IPS-18c (cell line): ENCODE measurements around the gene TMEM187.

Experiments
- H3K4me3 ChIP-seq: 2 replicates; pipeline ENCODE4 v1.7.0; 2013; ENCODE audit warnings: low read depth, mild to moderate bottlenecking, low read length, moderate library complexity; ENCODE audit not compliant: insufficient read depth
- H3K9me3 ChIP-seq: one replicate; pipeline ENCODE4 v1.6.1; 2013; ENCODE audit warnings: mild to moderate bottlenecking, low read length, moderate library complexity; ENCODE audit not compliant: control insufficient read depth, insufficient read depth

Gene TMEM187

DNA sequence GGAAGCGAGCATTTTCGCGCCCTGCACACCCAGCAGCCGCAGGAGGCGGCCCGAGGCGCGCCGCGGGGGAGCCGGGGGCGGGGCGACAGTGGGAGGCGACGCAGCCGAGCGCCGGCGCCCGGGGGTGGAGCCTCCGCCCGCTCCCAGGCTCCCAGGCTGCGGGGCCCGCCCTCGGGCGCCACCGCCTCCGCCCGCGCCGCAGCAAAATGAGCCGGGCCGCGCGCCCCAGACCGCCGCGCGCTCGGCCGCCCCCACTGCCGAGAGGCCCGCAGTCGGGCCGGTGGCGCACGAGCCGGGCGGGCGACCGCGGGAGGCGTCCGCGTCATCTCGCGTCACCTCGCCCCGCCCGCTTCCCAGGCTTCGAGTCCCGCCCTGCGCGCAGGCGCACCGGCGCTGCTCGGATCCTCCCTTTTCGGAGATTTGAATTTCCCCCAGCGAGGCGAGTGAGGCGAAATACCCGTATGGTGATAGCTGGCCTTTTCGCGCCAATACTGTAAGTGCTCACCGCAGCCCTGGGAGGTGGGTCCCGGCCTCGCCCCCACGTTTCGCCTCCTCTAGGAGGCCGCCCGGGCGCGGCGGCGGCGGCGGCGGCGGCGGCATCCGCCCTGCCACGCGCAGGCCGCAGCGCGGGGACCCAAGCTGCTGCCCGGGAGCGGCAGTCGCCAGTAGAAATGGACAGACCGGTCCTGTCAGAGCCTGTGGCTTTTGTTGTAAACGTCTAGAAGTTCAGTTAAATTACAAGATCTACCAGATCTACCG, at the start of gene TMEM187:
Gene TMEM187 (plus strand): TSS at position 387 of the 759 bp plus-strand sequence. CDS start 9,309 bp downstream, outside the sequence.
- Histone ChIP-seq H3K9me3 (no peaks in the 10 kb centered on the region), H3K4me3 (peak within 1 kb of the TSS; percentile 100)

- no peak overlapping the region for H3K4me3 ChIP-seq
Measured at GRCh38 chrX:153922932-153923857, 49.4 kb upstream of the TMEM187 start.

GRCh38 chrX:153924149-153924861, 48.2 kb upstream of the TMEM187 start:
- no peak overlapping the region for H3K4me3 ChIP-seq
- peaks cover 8% of the 10 kb centered on the region for H3K9me3 ChIP-seq

More at GRCh38 chrX:153922932-153923857, 49.4 kb upstream of the TMEM187 start:
- H3K9me3 ChIP-seq = peaks cover 10% of the 10 kb centered on the region

GRCh38 chrX:153925387-153925738, 47.2 kb upstream of the TMEM187 start:
- peak overlapping the region; percentile 49 for H3K4me3 ChIP-seq

GRCh38 chrX:153925739-153926551, 46.6 kb upstream of the TMEM187 start, which contains the start of gene ARHGAP4:
ARHGAP4 (minus strand) TSS chrX:153926264; CDS start chrX:153926202, 62 bp downstream.
- Histone ChIP-seq H3K4me3 (peak within 1 kb of the TSS; percentile 51), H3K9me3 (peaks cover 8% of the 10 kb centered on the region)

More at GRCh38 chrX:153925387-153925738, 47.2 kb upstream of the TMEM187 start:
- H3K9me3 ChIP-seq = peaks cover 8% of the 10 kb centered on the region

GRCh38 chrX:153926552-153926857, 46.0 kb upstream of the TMEM187 start:
- peak overlapping the region; percentile 51 for H3K4me3 ChIP-seq
- H3K9me3 ChIP-seq = peaks cover 7% of the 10 kb centered on the region

- H3K9me3 ChIP-seq = peaks cover 6% of the 10 kb centered on the region
Measured at GRCh38 chrX:153926858-153927671, 45.5 kb upstream of the TMEM187 start.

DNA sequence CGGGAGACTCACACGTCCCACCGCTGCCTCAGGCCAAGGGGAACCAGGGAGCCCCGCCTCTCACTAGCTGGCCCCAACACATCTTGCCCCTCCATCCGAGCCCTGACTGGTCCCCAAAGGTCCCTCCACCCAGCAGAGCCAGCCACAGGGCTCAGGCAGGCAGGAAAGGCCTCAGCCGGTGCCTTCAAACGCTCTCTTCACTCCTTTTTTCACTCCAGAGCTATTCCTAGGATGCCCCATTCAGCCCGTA, 45.0 kb upstream of the TMEM187 start:
- Histone ChIP-seq H3K9me3 (peaks cover 6% of the 10 kb centered on the region), H3K4me3 (peak overlapping the region; percentile 51)

More at GRCh38 chrX:153926858-153927671, 45.5 kb upstream of the TMEM187 start:
- H3K4me3 ChIP-seq = peak overlapping the region; percentile 51

GRCh38 chrX:153927922-153928760, 44.4 kb upstream of the TMEM187 start:
- Histone ChIP-seq H3K9me3 (peaks cover 8% of the 10 kb centered on the region), H3K4me3 (peak overlapping the region; percentile 51)

DNA sequence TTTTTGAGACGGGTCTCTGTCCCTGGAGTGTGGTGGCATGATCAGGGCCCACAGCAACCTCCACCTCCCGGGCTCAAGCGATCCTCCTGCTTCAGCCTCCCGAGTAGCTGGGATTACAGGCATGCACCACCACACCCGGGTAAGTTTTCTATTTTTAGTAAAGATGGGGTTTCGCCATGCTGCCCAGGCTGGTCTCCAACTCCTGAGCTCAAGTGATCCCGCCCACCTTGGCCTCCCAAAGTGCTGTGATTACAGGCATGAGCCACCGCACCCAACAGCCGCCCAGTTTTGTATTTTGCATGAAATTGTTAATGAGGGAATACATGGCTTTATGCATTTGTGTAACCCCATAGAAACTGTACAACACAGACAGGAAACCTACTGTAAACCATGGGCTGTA, 43.7 kb upstream of the TMEM187 start:
- Histone ChIP-seq H3K9me3 (peaks cover 6% of the 10 kb centered on the region), H3K4me3 (no peak overlapping the region)

- H3K4me3 ChIP-seq = no peak overlapping the region
Measured at GRCh38 chrX:153929576-153929975, 43.0 kb upstream of the TMEM187 start.

GRCh38 chrX:153930011-153930910, 42.3 kb upstream of the TMEM187 start:
- H3K4me3 ChIP-seq = no peak overlapping the region
- H3K9me3 ChIP-seq = peaks cover 6% of the 10 kb centered on the region

More at GRCh38 chrX:153929576-153929975, 43.0 kb upstream of the TMEM187 start:
- peaks cover 6% of the 10 kb centered on the region for H3K9me3 ChIP-seq

- Histone ChIP-seq H3K9me3 (peaks cover 6% of the 10 kb centered on the region), H3K4me3 (no peak overlapping the region)
Measured at GRCh38 chrX:153931151-153931550, 41.4 kb upstream of the TMEM187 start.

DNA sequence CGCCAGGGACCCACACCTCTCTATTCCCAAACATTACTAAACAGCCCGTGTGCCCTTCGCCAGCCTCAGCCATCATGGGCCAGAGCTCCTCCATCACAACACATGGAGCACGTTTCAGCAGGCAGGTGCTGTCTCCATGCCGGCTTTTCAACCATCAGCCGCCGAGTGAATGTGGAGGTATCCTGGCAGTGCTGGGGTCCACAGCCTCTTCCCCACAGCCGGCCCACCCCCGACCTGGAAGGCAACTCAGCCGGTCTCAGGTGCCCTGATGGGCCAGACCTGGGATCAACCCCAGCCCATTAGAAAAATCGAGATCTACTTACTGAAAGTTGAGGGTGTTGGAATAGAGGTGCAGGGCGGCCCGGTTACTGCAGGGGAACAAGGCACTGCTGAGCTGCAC, 40.8 kb upstream of the TMEM187 start:
- no peak overlapping the region; the same call in 1 of the 2 replicates for H3K4me3 ChIP-seq
- H3K9me3 ChIP-seq = peaks cover 6% of the 10 kb centered on the region
